SK-N-SH (cell line): Measurements from ENCODE around the gene AGPAT3. TPM values are rescaled to one million over a fixed set of nuclear protein-coding genes. Genes with fewer than 3 reads are reported as not detected.

Experiments used
- CTCF ChIA-PET: fragments of 300-600, 350-600 bp; formaldehyde crosslinking; extraction: SDS; loops from one replicate; lab custom pipeline; 2021; lab: Yijun Ruan, JAX
- POLR2A ChIA-PET: fragments of 350-600 bp; sonication (Branson Sonifier 250); formaldehyde crosslinking; extraction: SDS; loops from one replicate; lab custom pipeline; 2020; ENCODE audit warnings: antibody characterized with exemption, inconsistent platforms; lab: Yijun Ruan, JAX
- DNase-seq: peaks from one replicate; pipeline ENCODE4 v3.0.0; 2012
- H2AFZ ChIP-seq: fragments of 200-600 bp; sonication (generic); 2 replicates; pipeline ENCODE4 v1.8.1; 2016; ENCODE audit warnings: antibody characterized with exemption, mild to moderate bottlenecking, low read depth
- H3F3A ChIP-seq: fragments of 200-600 bp; sonication (generic); replicated peaks from 2 replicates; pipeline ENCODE3; 2016; ENCODE audit warnings: antibody characterized with exemption, mild to moderate bottlenecking; ENCODE audit not compliant: insufficient read depth
- H3K27ac ChIP-seq, 2 experiments: fragments of 200-500 bp in 1 of 2; fragments of 200-600 bp in 1 of 2; sonication (Bioruptor generic) in 1 of 2; sonication (generic), shearing (Covaris generic) in 1 of 2; 2 replicates each; pipeline versions ENCODE4 v1.5.1 to v1.6.1; 2014 to 2016; ENCODE audit warnings: low read depth in 2 of 2, inconsistent platforms in 1 of 2, low read length in 1 of 2, mild to moderate bottlenecking in 1 of 2, mixed read lengths in 1 of 2
- H3K27me3 ChIP-seq: fragments of 200-600 bp; sonication (generic), shearing (Covaris generic); 2 replicates; pipeline ENCODE4 v1.6.1; 2016; ENCODE audit warnings: mixed run types; ENCODE audit not compliant: insufficient read depth
- H3K36me3 ChIP-seq, 2 experiments: fragments of 200-500 bp in 1 of 2; fragments of 200-600 bp in 1 of 2; sonication (Bioruptor generic) in 1 of 2; sonication (generic) in 1 of 2; replicated peaks in 1 of 2; 2 replicates each; pipeline versions ENCODE3 to v1.5.1; 2014 to 2016; ENCODE audit warnings: low read length in 1 of 2, mild to moderate bottlenecking in 1 of 2; ENCODE audit not compliant: insufficient read depth in 2 of 2, control insufficient read depth in 1 of 2
- H3K4me1 ChIP-seq, 2 experiments: fragments of 200-500 bp in 1 of 2; fragments of 200-600 bp in 1 of 2; sonication (Bioruptor generic) in 1 of 2; sonication (generic), shearing (Covaris generic) in 1 of 2; 2 replicates each; pipeline versions ENCODE4 v1.5.1 to v1.6.1; 2014 to 2016; ENCODE audit warnings: low read depth in 1 of 2, low read length in 1 of 2, mixed run types in 1 of 2; ENCODE audit not compliant: insufficient read depth in 2 of 2, control insufficient read depth in 1 of 2
- H3K4me2 ChIP-seq: fragments of 200-600 bp; sonication (generic), shearing (Covaris generic); 2 replicates; pipeline ENCODE4 v1.6.1; 2017; ENCODE audit warnings: mixed run types
- H3K4me3 ChIP-seq, 2 experiments: fragments of 200-500 bp in 1 of 2; fragments of 200-600 bp in 1 of 2; sonication (Bioruptor generic) in 1 of 2; sonication (generic), shearing (Covaris generic) in 1 of 2; 2 replicates each; pipeline versions ENCODE4 v1.5.1 to v1.8.1; 2014 to 2016; ENCODE audit warnings: low read depth in 2 of 2, inconsistent platforms in 1 of 2, low read length in 1 of 2, mild to moderate bottlenecking in 1 of 2, mixed read lengths in 1 of 2, moderate library complexity in 1 of 2
- H3K79me2 ChIP-seq: fragments of 200-600 bp; sonication (generic); 2 replicates; pipeline ENCODE4 v1.8.1; 2017; ENCODE audit warnings: mild to moderate bottlenecking; ENCODE audit not compliant: insufficient read depth
- H3K9ac ChIP-seq: fragments of 200-600 bp; sonication (generic); 2 replicates; pipeline ENCODE4 v1.6.1; 2017; ENCODE audit warnings: mixed run types
- H3K9me2 ChIP-seq: fragments of 200-600 bp; sonication (generic); 2 replicates; pipeline ENCODE4 v1.6.1; 2017; ENCODE audit warnings: mixed run types
- H3K9me3 ChIP-seq: fragments of 200-600 bp; sonication (generic); 2 replicates; pipeline ENCODE4 v1.6.1; 2017; ENCODE audit warnings: mixed run types, mild to moderate bottlenecking, moderate library complexity
- H4K20me1 ChIP-seq: fragments of 200-600 bp; sonication (generic); 2 replicates; pipeline ENCODE4 v1.6.1; 2017; ENCODE audit warnings: mild to moderate bottlenecking, mixed run types; ENCODE audit not compliant: insufficient read depth
- ELF1 ChIP-seq: IDR thresholded peaks from 2 replicates; pipeline ENCODE4 v1.4.0; 2012
- EZH2phosphoT487 ChIP-seq: fragments of 200-600 bp; sonication (generic); IDR thresholded peaks from 2 replicates; pipeline ENCODE4 v1.6.1; 2017; ENCODE audit warnings: low read depth, mixed run types, mild to moderate bottlenecking, antibody characterized with exemption, moderate library complexity, borderline replicate concordance
- FOSL2 ChIP-seq: IDR thresholded peaks from 2 replicates; pipeline ENCODE4 v1.4.0; 2012; ENCODE audit warnings: low read depth, mild to moderate bottlenecking, moderate library complexity, borderline replicate concordance
- FOXJ3 ChIP-seq: sonication (generic); formaldehyde crosslinking; IDR thresholded peaks from 2 replicates; pipeline ENCODE4 v1.5.1; 2020; ENCODE audit warnings: mild to moderate bottlenecking, missing genetic modification reagents
- MAX ChIP-seq: IDR thresholded peaks from 2 replicates; pipeline ENCODE4 v1.4.0; 2012; ENCODE audit warnings: low read depth
- MEF2A ChIP-seq: IDR thresholded peaks from 2 replicates; pipeline ENCODE4 v1.4.0; 2012; ENCODE audit warnings: low read depth, borderline replicate concordance
- NRF1 ChIP-seq: IDR thresholded peaks from 2 replicates; pipeline ENCODE4 v1.6.1; 2012; ENCODE audit warnings: low read depth, mild to moderate bottlenecking, low read length
- RFX5 ChIP-seq: IDR thresholded peaks from 2 replicates; pipeline ENCODE4 v1.6.1; 2012; ENCODE audit warnings: mild to moderate bottlenecking, improper control_type of control experiment, low read length
- SIN3A ChIP-seq: IDR thresholded peaks from 2 replicates; pipeline ENCODE4 v1.6.1; 2012; ENCODE audit warnings: low read depth, mild to moderate bottlenecking, low read length, moderate library complexity, borderline replicate concordance
- SMC3 ChIP-seq: IDR thresholded peaks from 2 replicates; pipeline ENCODE4 v1.6.1; 2012; ENCODE audit warnings: low read depth, low read length, improper control_type of control experiment
- TCF12 ChIP-seq: IDR thresholded peaks from 2 replicates; pipeline ENCODE4 v1.4.0; 2012
- USF2 ChIP-seq: fragments of 150-350 bp; IDR thresholded peaks from 2 replicates; pipeline ENCODE4 v1.6.1; 2017; ENCODE audit warnings: antibody characterized with exemption, low read length, low read depth, borderline replicate concordance
- YY1 ChIP-seq: IDR thresholded peaks from 2 replicates; pipeline ENCODE4 v1.4.0; 2012; ENCODE audit warnings: low read depth, mild to moderate bottlenecking
- ZBTB33 ChIP-seq: IDR thresholded peaks from 2 replicates; pipeline ENCODE4 v1.4.0; 2012; ENCODE audit warnings: low read depth, borderline replicate concordance
- WGBS: methylation state at CpG from one replicate; pipeline ENCODE4 v1.1.6; 2017; ENCODE audit warnings: low lambda C conversion rate; 5-methylcytosine and 5-hydroxymethylcytosine counted together
- polyA plus RNA-seq, 3 experiments: library from polyadenylated mRNA; depleted of rRNA; stranded (reverse); fragments of >200 nt; gene quantifications; 2 replicates each; pipeline ENCODE4 v1.2.3, GENCODE V29; 2012
- TF ChIP-seq, protein P1 (sequence below): IDR thresholded peaks from 2 replicates; pipeline ENCODE4 v1.6.1; 2012; ENCODE audit warnings: mild to moderate bottlenecking, low read depth, low read length, moderate library complexity

Gene AGPAT3
- polyA plus RNA-seq, 1 of the 3 experiments (the other 2 are of a cell fraction): 35.3 TPM

DNA sequence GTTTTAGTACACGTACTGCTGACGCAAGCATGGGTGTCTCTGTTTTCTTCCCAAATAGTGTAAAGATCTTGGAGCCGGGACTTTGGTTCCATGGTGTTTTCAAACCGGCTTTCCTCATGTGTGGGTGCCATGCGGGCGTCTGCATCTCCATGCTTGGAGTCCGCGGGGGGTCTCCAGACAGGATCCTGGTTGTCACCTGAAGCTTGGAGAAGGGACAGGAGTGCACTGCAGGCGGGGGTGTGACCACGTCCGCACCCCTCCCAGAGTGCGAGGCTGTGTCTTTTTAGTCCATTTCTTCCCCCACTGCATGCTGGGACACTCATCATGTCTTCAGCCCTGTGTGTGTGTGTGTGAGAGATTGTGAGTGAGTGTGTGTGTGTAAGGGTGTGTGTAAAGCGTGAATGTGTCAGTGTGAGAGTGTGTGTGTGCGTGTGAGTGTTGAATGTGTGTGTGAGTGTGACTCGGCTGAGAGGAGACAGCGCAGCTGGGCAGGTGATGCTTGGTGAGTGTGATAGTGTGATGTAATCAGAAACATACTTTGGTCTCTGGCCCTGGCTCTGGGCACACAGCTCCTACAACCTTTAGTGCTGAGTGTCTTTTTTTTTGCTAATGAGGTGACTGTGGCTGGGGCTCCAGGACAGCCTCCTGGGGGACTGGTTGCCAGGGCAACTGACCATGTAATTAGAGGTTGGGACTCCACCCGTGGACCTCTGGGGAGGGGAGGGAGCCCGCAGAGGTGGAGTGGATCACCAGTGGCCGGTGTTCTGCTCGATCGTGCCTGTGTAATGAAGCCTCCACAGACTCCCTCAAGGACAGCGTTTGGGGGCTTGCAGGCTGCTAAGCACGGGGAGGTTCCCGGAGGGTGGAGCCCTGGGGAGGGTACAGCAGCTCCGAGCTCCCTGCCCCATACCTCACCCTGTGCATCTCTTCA lies 55.1 kb downstream of the AGPAT3 start (continued):
- TF ChIP-seq MAX (no peak), SMC3 (no peak)

DNA sequence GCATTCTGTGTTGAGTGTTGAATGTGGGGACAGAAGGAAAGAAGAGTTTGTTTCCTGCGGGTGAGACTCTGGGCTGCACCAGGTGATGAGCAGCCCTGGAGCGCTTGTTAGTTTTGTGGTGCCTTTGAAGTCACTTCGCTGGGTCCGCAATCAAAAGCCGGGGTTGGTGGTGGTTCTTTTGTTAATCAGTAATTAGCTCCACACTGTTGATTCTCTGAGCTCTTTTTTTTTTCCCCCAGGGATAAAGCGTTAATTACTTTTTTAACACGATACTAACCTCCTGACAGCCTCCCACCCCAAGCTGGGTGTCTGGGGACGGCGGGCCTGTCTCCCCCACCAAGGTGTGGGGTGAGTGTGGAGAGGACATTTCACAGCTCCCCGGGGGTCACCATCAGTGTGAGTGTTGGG lies 56.6 kb downstream of the AGPAT3 start:
- ChIA-PET CTCF (no interaction called here), POLR2A (no interaction called here)
- Histone ChIP-seq H4K20me1 (peaks cover 60% of the 10 kb centered on the region), H3F3A (peaks cover 9% of the 10 kb centered on the region), H3K9me2 (no peaks in the 10 kb centered on the region), H3K9me3 (no peaks in the 10 kb centered on the region), H3K27me3 (no peaks in the 10 kb centered on the region), H3K36me3 (peaks cover 0 to 16% of the 10 kb centered on the region in 2 experiments), H3K9ac (no peak overlapping the region), H3K79me2 (peaks cover 49% of the 10 kb centered on the region), H3K4me3 (no peak overlapping the region), H3K4me2 (no peak overlapping the region), H2AFZ (no peak overlapping the region), H3K4me1 (peaks cover 0 to 37% of the 10 kb centered on the region in 2 experiments; a peak in 1 of 4 replicates), H3K27ac (no peak overlapping the region; a peak in 1 of 4 replicates)
- 96% methylated on average over 10 of the region's 10 CpGs for WGBS
- TF ChIP-seq ZBTB33: no peak
- no peak for TF ChIP-seq MAX
- TF ChIP-seq MEF2A: no peak
- TF ChIP-seq TCF12: no peak
- TF ChIP-seq RFX5: no peak
- no peak for TF ChIP-seq NRF1
- no peak for TF ChIP-seq YY1
- no peak for TF ChIP-seq FOSL2
- no peak for TF ChIP-seq ELF1
- TF ChIP-seq EZH2phosphoT487: no peak
- TF ChIP-seq FOXJ3 (CRISPR knock-in tag): no peak
- TF ChIP-seq, protein P1, sequence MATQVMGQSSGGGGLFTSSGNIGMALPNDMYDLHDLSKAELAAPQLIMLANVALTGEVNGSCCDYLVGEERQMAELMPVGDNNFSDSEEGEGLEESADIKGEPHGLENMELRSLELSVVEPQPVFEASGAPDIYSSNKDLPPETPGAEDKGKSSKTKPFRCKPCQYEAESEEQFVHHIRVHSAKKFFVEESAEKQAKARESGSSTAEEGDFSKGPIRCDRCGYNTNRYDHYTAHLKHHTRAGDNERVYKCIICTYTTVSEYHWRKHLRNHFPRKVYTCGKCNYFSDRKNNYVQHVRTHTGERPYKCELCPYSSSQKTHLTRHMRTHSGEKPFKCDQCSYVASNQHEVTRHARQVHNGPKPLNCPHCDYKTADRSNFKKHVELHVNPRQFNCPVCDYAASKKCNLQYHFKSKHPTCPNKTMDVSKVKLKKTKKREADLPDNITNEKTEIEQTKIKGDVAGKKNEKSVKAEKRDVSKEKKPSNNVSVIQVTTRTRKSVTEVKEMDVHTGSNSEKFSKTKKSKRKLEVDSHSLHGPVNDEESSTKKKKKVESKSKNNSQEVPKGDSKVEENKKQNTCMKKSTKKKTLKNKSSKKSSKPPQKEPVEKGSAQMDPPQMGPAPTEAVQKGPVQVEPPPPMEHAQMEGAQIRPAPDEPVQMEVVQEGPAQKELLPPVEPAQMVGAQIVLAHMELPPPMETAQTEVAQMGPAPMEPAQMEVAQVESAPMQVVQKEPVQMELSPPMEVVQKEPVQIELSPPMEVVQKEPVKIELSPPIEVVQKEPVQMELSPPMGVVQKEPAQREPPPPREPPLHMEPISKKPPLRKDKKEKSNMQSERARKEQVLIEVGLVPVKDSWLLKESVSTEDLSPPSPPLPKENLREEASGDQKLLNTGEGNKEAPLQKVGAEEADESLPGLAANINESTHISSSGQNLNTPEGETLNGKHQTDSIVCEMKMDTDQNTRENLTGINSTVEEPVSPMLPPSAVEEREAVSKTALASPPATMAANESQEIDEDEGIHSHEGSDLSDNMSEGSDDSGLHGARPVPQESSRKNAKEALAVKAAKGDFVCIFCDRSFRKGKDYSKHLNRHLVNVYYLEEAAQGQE: no peak
- TF ChIP-seq SIN3A: no peak
- no peak for TF ChIP-seq USF2
- no peak for DNase-seq
